Activated CD8-positive, alpha-beta T cell treated with anti-CD3 and anti-CD28 coated beads for 36 hours (primary cell): ENCODE measurements around the gene FYN. TPM values are rescaled to one million over a fixed set of nuclear protein-coding genes. Genes with fewer than 3 reads are reported as not detected.

ENCODE experiments used
- ATAC-seq: fragments of 200-7000 bp; cut with Tn5 transposase; one replicate; pipeline ENCODE4 v1.10.0; 2021; ENCODE audit warnings: mild to moderate bottlenecking, moderate library complexity
- CTCF ChIA-PET: fragments of 350-600 bp; sonication (Branson Sonifier 250); formaldehyde crosslinking; loops from one replicate; lab custom pipeline; 2021; ENCODE audit warnings: antibody characterized with exemption; lab: Charles Lee
- POLR2A ChIA-PET: fragments of 350-600 bp; sonication (Branson Sonifier 250); formaldehyde crosslinking; loops from one replicate; lab custom pipeline; 2021; ENCODE audit warnings: antibody characterized with exemption; lab: Charles Lee
- DNase-seq: peaks from one replicate; pipeline ENCODE4 v3.0.0-alpha.2; 2020
- H3K27ac Mint-ChIP-seq: one replicate; pipeline ENCODE4 v1.8.0; 2021; ENCODE audit warnings: mild to moderate bottlenecking, mixed read lengths
- H3K27me3 Mint-ChIP-seq: one replicate; pipeline ENCODE4 v1.8.0; 2021; ENCODE audit warnings: mixed read lengths
- H3K36me3 Mint-ChIP-seq: one replicate; pipeline ENCODE4 v1.8.0; 2021; ENCODE audit warnings: low read depth, mixed read lengths
- H3K4me1 Mint-ChIP-seq: one replicate; pipeline ENCODE4 v1.8.0; 2021; ENCODE audit warnings: low read depth, mixed read lengths
- H3K4me3 Mint-ChIP-seq: one replicate; pipeline ENCODE4 v1.8.0; 2021; ENCODE audit warnings: mild to moderate bottlenecking, moderate library complexity, mixed read lengths
- H3K9me3 Mint-ChIP-seq: one replicate; pipeline ENCODE4 v1.8.0; 2021; ENCODE audit warnings: mixed read lengths
- CTCF ChIP-seq: fragments of 200-600 bp; IDR thresholded peaks from one replicate; pipeline ENCODE4 v1.8.0; 2022; ENCODE audit warnings: antibody characterized with exemption, mild to moderate bottlenecking
- intact Hi-C: fragments of 100-400 bp; cut with micrococcal nuclease; formaldehyde crosslinking; loops from one replicate; pipeline ENCODE4 v1.10.0; 2022
- total RNA-seq, 2 experiments: library from RNA; stranded (reverse); gene quantifications; one replicate each; pipeline ENCODE4 v1.2.3, GENCODE V29; 2021

The FYN gene
- total RNA-seq, 2 experiments from 2014 or later, result 384 to 386 TPM

DNA sequence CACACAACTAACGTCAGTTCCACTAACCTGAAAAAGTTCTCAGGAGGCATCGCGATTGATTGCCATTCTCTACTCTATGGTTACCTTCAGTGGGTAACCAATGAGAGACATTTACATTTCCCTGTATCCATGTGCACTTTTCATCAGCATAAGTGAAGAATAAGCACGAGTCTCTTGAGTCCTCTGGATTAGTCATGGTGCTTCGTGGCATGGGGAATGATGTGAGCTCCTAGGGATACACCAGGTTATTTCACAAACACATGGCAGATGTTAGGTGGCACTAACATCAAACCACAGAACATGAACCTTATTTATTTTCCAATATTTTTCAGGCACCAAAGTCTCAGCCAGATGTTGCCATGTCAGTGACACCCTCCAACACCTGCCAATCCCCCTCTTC, 64.0 kb downstream of the FYN start:
- H3K4me3 Mint-ChIP-seq, result no peak overlapping the region

GRCh38 chr6:111808493-111808892, 64.8 kb downstream of the FYN start:
- peak; percentile 56 for DNase-seq
- POLR2A ChIA-PET, result interaction anchor here (1.0 to 1.2 kb wide), 2 partner anchors 15 to 29 kb away, joined by 4 to 6 read pairs; no protein-coding TSS in a partner anchor
- Mint-ChIP-seq H3K36me3 (peaks cover 70% of the 10 kb centered on the region), H3K4me3 (peak overlapping the region; percentile 18), H3K9me3 (no peaks in the 10 kb centered on the region), H3K27ac (peak overlapping the region; percentile 99), H3K27me3 (no peaks in the 10 kb centered on the region), H3K4me1 (peaks cover 96% of the 10 kb centered on the region)
- TF ChIP-seq CTCF, result no peak
- CTCF ChIA-PET, result interaction anchor here (1.8 to 1.9 kb wide), 2 partner anchors 15 to 38 kb away, joined by 4 to 9 read pairs; no protein-coding TSS in a partner anchor
- intact Hi-C loops, result no loop called here
- ATAC-seq, result no peak

More for the DNA sequence above, 64.0 kb downstream of the FYN start:
- peaks cover 73% of the 10 kb centered on the region for H3K36me3 Mint-ChIP-seq
- DNase-seq (no peak), ATAC-seq (no peak)
- ChIA-PET CTCF (interaction anchor here (1.8 to 1.9 kb wide), 2 partner anchors 15 to 39 kb away, joined by 4 to 9 read pairs; no protein-coding TSS in a partner anchor), POLR2A (interaction anchor here (1.0 to 1.2 kb wide), 3 partner anchors 9 to 28 kb away, joined by 3 to 6 read pairs (median 4); no protein-coding TSS in a partner anchor)
- no peak for TF ChIP-seq CTCF
- peak overlapping the region; percentile 99 for H3K27ac Mint-ChIP-seq
- intact Hi-C loops, result no loop called here
- H3K9me3 Mint-ChIP-seq, result no peaks in the 10 kb centered on the region
- peaks cover 96% of the 10 kb centered on the region for H3K4me1 Mint-ChIP-seq
- no peaks in the 10 kb centered on the region for H3K27me3 Mint-ChIP-seq

GRCh38 chr6:111806561-111807497, 66.4 kb downstream of the FYN start:
- DNase-seq (no peak), ATAC-seq (no peak)
- POLR2A ChIA-PET, result interaction anchor here (0.8 to 4.9 kb wide), 21 partner anchors 9 to 232 kb away, joined by 3 to 64 read pairs (median 5); no protein-coding TSS in a partner anchor
- Mint-ChIP-seq H3K4me3 (peak overlapping the region; percentile 63), H3K27me3 (no peaks in the 10 kb centered on the region), H3K9me3 (no peaks in the 10 kb centered on the region), H3K4me1 (peaks cover 95% of the 10 kb centered on the region), H3K27ac (peak overlapping the region; percentile 99), H3K36me3 (peaks cover 71% of the 10 kb centered on the region)
- TF ChIP-seq CTCF, result no peak
- CTCF ChIA-PET, result interaction anchor here (0.9 to 5.1 kb wide), 12 partner anchors 19 to 190 kb away, joined by 3 to 39 read pairs (median 4); partner anchors contain the start of gene FYN
- intact Hi-C loops, result no loop called here

- Mint-ChIP-seq H3K4me1 (peaks cover 95% of the 10 kb centered on the region), H3K9me3 (no peaks in the 10 kb centered on the region), H3K36me3 (peaks cover 71% of the 10 kb centered on the region), H3K27ac (peak overlapping the region; percentile 99), H3K27me3 (no peaks in the 10 kb centered on the region), H3K4me3 (peak overlapping the region; percentile 63)
- DNase-seq (peak; percentile 43), ATAC-seq (peak; percentile 9)
- POLR2A ChIA-PET, result interaction anchor here (0.6 to 4.9 kb wide), 24 partner anchors 9 to 233 kb away, joined by 3 to 64 read pairs (median 5); no protein-coding TSS in a partner anchor
- TF ChIP-seq CTCF, result no peak
- intact Hi-C loops, result no loop called here
- CTCF ChIA-PET, result interaction anchor here (0.7 to 5.1 kb wide), 20 partner anchors 12 to 190 kb away, joined by 3 to 39 read pairs (median 3); partner anchors contain the start of gene FYN
Observed at GRCh38 chr6:111806165-111806547, 67.1 kb downstream of the FYN start.
